GM21723 (cell line): ENCODE results near the gene PEX11B.

Source experiments
- ATAC-seq: cut with Tn5 transposase; IDR thresholded peaks from one replicate; pipeline ENCODE4 v1.9.1; 2021; ENCODE audit warnings: mild to moderate bottlenecking, moderate library complexity; ENCODE audit not compliant: unreplicated experiment

Gene PEX11B

GRCh38 chr1:145912128-145912641, 6.3 kb downstream of the PEX11B start:
- ATAC-seq, result no peak

- no peak for ATAC-seq
Observed at GRCh38 chr1:145908653-145909052, 9.9 kb downstream of the PEX11B start.

DNA sequence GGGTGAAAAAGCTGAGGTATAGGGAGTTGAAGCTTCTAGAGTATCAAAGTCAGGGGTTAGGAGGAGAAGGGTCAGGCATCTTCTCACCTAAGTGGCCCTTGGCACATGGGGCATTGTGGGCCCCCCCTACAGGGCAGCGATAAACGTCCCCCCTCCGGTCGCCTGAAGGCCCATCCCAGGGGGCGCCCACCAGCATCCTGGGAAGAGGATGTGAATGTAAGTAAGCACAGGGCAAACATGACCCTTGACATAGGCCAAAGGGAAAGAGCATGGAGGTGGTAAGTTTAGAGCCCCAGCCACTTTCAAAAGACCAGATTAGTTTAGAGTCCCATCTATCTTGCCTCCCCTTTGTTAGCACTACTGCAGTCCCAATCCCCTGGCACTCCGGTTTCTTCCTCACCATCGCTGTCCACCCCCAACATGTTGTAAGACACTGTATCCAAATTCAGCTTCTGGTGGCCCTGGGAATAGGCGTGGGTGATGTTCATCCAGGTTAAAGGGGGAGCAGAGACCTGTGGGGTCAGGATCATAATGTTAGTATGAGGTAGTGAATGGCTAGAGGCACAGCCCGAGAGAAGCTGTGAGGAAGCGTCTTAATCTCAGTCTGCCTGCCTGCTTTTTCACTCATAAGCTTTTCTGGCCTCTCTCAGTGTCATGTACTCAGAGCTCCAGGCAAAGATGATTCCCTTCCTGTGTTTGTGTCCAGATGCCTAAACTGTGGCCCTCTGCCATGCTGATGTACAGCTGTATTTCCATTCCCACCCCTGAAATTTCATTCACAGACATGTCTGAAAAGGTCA, 11.4 kb downstream of the PEX11B start:
- ATAC-seq, result no peak

DNA sequence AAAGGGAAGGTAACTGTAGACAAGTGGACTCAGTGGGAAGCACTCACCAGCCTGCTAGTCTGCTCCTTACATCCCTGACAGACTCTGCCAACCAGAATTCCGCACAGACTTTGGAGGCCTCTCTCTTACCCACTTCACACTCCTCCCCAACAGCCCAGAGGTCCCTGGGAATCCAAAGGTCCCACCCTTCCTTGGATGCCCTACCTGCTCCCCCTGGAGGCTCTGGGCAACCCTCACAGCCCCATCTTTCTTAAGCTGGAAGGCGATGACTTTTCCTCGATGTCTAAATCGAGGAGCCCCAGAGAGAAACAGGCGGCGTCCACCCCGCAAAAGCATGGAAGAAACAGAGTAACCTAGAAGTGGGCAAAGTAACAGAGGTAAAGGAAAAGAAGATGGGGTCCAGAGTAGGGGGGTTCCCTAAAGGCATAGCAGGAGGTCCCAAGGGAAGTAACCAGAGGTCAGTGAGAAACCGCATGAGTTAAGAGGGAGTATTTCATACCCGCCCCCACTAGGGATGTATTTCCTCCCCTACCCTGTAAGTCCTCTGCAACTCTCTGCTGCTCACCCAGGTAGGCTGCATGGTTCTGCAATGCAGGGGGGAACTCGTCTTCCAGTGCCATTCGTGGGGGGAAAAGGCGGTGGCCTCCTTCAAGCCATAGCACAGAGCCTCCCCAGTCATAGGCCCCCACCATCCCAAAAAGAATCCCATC, 17.1 kb downstream of the PEX11B start:
- ATAC-seq, result no peak

DNA sequence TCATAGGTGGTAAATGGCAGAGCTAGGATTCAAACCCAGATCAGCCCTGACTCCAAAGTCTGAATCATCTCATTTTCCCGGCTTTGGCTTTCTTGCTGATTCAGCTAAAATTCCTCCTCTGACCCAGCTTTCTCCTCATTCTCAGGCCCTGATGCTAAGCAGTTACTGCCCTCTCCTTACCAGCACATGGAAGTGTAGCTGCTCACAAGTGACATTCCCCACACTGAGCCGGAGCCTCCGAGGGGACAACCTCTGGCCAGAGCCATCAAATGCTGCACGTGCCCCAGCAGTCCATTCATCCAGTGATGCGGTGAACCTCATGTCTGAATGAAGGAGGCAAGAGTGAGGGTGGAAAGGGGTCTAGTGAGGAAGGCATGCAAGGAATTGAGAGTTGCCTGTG, 19.8 kb downstream of the PEX11B start:
- ATAC-seq, result no peak

GRCh38 chr1:145897969-145898368, 20.5 kb downstream of the PEX11B start:
- no peak for ATAC-seq

GRCh38 chr1:145895471-145895870, 23.0 kb downstream of the PEX11B start:
- no peak for ATAC-seq

- ATAC-seq, result no peak
Observed at GRCh38 chr1:145893306-145894055, 25.0 kb downstream of the PEX11B start.

DNA sequence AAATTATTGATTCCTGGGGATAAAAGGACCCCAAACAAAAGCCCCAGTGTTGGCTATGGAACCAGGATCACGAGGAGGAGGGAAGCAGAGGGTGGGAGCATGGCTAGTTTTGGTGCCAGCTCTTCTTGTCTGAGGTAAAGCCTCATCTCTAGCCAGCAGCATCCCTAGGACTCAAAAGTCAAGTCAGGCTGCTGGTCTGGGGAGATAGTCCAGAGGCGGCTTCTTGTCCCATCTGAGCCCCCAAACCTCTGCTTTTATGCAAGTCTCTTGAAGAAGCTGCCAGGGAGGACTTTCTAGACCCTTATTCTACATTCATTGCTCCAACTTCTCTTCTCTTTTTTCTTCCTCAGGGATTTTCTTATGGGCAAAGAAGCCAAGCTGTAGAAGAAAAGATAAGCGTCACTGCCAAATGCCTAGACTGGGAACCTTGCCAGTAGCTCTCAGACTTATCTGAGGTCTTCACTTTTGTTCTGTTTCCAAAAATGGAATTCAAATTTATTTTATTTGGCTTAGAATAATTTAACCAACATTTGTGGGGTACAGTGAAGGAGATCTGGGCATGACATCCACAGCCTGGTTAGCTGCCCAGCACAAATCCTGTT, 25.9 kb downstream of the PEX11B start:
- ATAC-seq, result no peak

GRCh38 chr1:145891587-145892485, 26.7 kb downstream of the PEX11B start:
- peak; percentile 48 for ATAC-seq

- ATAC-seq, result no peak
Observed at GRCh38 chr1:145891143-145891542, 27.4 kb downstream of the PEX11B start.

- no peak for ATAC-seq
Observed at GRCh38 chr1:145889722-145890121, 28.8 kb downstream of the PEX11B start.

DNA sequence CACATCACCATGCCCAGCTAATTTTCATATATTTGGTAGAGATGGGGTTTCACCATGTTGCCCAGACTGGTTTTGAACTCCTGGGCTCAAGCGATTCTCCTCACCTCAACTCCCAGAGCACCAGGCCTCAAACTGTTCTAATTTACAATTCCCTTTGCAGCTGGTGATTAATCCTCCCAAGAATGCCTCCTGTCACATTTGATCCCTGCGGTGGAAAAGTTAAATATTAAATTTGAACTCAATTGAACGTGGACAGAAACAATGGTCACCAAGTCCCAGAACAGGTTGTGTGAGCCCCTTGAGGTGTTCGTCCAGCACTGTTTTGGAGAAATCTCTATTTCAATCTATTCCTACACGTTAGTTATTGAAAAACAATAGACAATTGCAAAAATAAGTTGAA, 30.9 kb downstream of the PEX11B start:
- ATAC-seq, result no peak

DNA sequence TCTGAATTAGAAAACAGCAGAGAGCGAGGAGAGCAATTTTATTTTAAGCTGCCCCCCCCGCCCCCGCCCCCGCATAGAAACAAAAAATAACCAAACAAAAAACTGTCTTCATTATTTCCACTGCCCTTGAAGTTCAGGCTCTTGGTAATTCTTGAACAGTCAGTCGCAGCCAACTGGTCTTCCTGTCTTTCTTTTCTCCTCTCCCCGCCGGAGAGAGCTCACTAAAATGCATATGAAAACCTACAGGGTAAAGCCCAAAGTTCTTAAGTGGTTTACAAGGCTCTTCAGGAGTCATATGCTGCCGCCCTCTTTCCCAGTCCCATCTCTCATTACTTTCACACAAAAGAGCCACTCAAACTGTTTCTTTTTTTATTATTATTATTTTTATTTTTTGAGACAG, 31.7 kb downstream of the PEX11B start:
- no peak for ATAC-seq

DNA sequence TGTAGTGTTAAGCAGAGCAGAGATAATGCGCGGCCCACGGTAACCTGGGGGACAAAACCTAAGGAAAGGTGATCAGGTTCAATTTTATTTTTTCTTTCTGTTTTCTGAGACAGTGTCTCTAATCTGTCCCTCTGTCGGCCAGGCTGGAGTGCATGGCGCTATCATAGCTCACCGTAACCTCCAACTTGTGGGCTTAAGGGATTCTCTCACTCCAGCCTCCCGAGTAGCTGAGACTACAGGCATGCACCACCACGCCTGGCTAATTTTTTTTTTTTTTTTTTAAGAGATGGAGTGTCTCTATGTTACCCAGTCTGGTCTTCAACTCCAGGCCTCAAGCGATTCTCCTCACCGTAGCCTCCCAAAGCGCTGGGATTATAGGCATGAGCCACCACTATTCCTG, 32.1 kb downstream of the PEX11B start:
- no peak for ATAC-seq

GRCh38 chr1:145885738-145886287, 32.7 kb downstream of the PEX11B start, which contains the start of gene ANKRD35:
ANKRD35 (minus strand) TSS chr1:145885866; CDS start chr1:145885758, 108 bp downstream.
- peak; percentile 99 for ATAC-seq

DNA sequence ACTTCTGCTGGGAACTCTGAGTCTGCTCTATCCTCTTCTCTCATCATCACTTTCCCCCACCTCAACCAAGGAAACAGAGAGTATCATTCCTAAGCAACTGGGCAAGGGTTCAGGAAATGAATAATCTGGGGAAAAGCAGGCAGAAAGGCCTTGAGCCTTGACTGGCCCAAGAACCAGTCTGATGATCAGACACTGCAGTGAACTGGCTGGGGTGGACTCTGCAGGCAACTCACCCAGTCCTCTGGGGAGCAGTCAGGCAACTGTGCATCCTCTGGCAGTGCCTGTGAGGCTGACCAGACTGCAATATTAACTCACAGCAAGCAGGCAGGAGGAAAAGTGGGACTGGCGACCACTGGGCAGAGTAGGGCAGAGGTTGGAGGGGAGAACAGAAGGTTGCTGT, 33.8 kb downstream of the PEX11B start:
- ATAC-seq, result no peak

DNA sequence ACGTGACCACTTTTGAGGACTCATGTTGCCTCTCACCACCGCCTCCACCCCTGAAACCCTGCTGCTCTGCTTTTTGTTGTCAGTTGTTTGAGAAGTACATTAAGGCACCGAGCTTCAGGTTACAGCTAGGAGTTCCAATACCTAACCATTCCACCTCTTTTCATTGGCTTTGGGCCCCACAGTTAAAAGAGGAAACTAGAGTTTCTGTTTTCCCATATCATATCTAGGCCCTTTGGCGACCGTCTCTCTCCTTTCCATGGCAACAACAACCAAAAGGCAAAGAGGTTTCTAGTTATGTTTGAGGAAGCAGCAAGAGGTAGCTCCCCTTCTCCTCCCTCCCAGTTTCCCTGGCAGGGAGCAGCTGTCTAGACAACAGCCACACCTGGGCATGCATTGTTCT, 38.7 kb downstream of the PEX11B start:
- ATAC-seq, result no peak

DNA sequence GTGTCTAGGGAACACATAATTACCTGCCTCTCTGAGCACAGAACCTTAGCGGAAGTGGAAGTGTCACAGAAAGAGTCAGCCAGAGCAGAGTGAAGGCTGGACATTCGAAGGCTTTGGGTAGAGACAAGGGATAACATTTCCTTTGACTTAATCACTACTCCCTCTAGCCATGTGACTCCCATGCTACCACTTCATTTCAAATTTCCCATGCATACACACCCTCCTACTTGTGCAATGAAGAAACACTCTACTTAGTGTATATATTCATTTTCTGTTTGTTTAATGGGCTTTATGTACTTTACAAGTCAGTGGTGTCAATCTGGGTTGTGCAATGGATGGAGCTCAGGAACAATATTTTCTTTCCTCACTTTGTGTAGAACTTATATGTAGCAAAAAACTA, 39.8 kb downstream of the PEX11B start:
- ATAC-seq, result no peak
